Activated CD8-positive, alpha-beta T cell treated with anti-CD3 and anti-CD28 coated beads for 36 hours (primary cell): ENCODE measurements around the gene AMIGO2. TPM values are rescaled to one million over a fixed set of nuclear protein-coding genes. Genes with fewer than 3 reads are reported as not detected.

Source experiments
- ATAC-seq: fragments of 200-7000 bp; cut with Tn5 transposase; one replicate; pipeline ENCODE4 v1.10.0; 2021; ENCODE audit warnings: mild to moderate bottlenecking, moderate library complexity
- CTCF ChIA-PET: fragments of 350-600 bp; sonication (Branson Sonifier 250); formaldehyde crosslinking; loops from one replicate; lab custom pipeline; 2021; ENCODE audit warnings: antibody characterized with exemption; lab: Charles Lee
- POLR2A ChIA-PET: fragments of 350-600 bp; sonication (Branson Sonifier 250); formaldehyde crosslinking; loops from one replicate; lab custom pipeline; 2021; ENCODE audit warnings: antibody characterized with exemption; lab: Charles Lee
- DNase-seq: peaks from one replicate; pipeline ENCODE4 v3.0.0-alpha.2; 2020
- H3K27ac Mint-ChIP-seq: one replicate; pipeline ENCODE4 v1.8.0; 2021; ENCODE audit warnings: mild to moderate bottlenecking, mixed read lengths
- H3K27me3 Mint-ChIP-seq: one replicate; pipeline ENCODE4 v1.8.0; 2021; ENCODE audit warnings: mixed read lengths
- H3K36me3 Mint-ChIP-seq: one replicate; pipeline ENCODE4 v1.8.0; 2021; ENCODE audit warnings: low read depth, mixed read lengths
- H3K4me1 Mint-ChIP-seq: one replicate; pipeline ENCODE4 v1.8.0; 2021; ENCODE audit warnings: low read depth, mixed read lengths
- H3K4me3 Mint-ChIP-seq: one replicate; pipeline ENCODE4 v1.8.0; 2021; ENCODE audit warnings: mild to moderate bottlenecking, moderate library complexity, mixed read lengths
- H3K9me3 Mint-ChIP-seq: one replicate; pipeline ENCODE4 v1.8.0; 2021; ENCODE audit warnings: mixed read lengths
- CTCF ChIP-seq: fragments of 200-600 bp; IDR thresholded peaks from one replicate; pipeline ENCODE4 v1.8.0; 2022; ENCODE audit warnings: antibody characterized with exemption, mild to moderate bottlenecking
- intact Hi-C: fragments of 100-400 bp; cut with micrococcal nuclease; formaldehyde crosslinking; loops from one replicate; pipeline ENCODE4 v1.10.0; 2022
- total RNA-seq, 2 experiments: library from RNA; stranded (reverse); gene quantifications; one replicate each; pipeline ENCODE4 v1.2.3, GENCODE V29; 2021

The AMIGO2 gene
- total RNA-seq, 2 experiments from 2014 or later: 12.1 to 12.5 TPM

DNA sequence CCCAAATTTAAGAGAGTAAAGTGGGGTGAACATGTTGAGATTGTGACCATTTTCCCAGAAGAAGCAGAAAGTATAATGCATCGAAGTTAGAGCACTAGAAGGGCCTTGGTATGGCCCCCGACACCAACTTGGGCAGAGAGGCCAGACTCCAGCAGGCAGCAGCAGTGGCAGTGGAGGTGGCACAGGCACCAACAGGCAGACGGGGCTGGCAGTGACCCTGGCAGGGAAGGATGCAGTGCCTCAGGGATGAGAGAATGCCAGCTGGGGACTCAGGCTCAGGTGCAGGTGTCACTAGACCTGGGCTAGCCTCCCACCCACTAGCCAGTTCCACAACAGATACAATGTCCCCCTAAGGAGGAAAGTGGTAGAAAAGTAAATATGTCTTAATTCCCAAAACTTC, 27.7 kb upstream of the AMIGO2 start:
- no peak overlapping the region for H3K27ac Mint-ChIP-seq
- no peaks in the 10 kb centered on the region for H3K9me3 Mint-ChIP-seq
- intact Hi-C loops: no loop called here
- no peak for TF ChIP-seq CTCF
- peaks cover 17% of the 10 kb centered on the region for H3K36me3 Mint-ChIP-seq
- CTCF ChIA-PET: no interaction called here
- no peak overlapping the region for H3K4me3 Mint-ChIP-seq
- no peaks in the 10 kb centered on the region for H3K27me3 Mint-ChIP-seq
- DNase-seq (no peak), ATAC-seq (no peak)
- POLR2A ChIA-PET: no interaction called here
- H3K4me1 Mint-ChIP-seq: peaks cover 33% of the 10 kb centered on the region

DNA sequence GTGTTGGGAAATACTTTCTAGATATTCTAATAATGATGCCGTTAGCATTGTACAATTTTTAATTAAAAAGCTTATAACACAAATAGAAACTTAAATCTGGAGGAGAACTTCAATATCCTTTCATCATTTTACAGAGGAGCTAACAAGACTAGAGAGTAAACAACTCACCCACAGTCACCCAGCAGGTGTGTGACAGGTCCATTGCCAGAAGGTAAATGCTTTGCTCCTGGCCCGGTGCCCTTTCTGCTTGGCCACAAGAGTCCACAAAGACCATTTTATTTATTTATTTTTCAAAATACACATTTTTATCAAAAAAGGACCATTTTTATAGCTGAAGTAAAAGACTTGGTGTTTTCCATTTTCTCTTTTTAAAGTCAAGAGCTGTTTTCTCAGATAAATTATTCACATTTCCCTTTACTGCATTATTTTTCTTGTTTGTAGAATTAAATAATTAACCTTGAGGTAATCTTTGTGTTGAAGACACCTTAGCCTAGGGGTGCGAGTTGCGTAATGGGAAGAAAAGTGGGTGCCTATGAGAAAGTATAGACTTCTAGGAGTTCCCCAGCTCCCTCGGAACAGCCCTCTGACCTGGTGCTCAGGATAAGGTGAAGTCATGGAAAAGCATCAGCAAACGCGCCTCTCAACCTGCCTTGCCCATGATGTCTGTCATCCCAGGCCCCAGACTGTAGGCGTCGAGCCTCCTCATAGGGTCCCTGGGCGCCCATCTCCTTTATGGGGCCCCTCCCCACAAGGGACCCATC, 26.3 kb upstream of the AMIGO2 start:
- peaks cover 14% of the 10 kb centered on the region for H3K36me3 Mint-ChIP-seq
- H3K4me3 Mint-ChIP-seq: no peak overlapping the region
- H3K27me3 Mint-ChIP-seq: no peaks in the 10 kb centered on the region
- TF ChIP-seq CTCF: no peak
- intact Hi-C loops: no loop called here
- POLR2A ChIA-PET: no interaction called here
- H3K27ac Mint-ChIP-seq: no peak overlapping the region
- H3K9me3 Mint-ChIP-seq: no peaks in the 10 kb centered on the region
- DNase-seq (no peak), ATAC-seq (no peak)
- H3K4me1 Mint-ChIP-seq: peaks cover 19% of the 10 kb centered on the region
- CTCF ChIA-PET: interaction anchor here (0.9 to 2.0 kb wide), 2 partner anchors 10 to 35 kb away, joined by 3 to 10 read pairs; no protein-coding TSS in a partner anchor

- Mint-ChIP-seq H3K4me3 (no peak overlapping the region), H3K36me3 (peaks cover 3% of the 10 kb centered on the region), H3K27ac (no peak overlapping the region), H3K4me1 (peaks cover 9% of the 10 kb centered on the region), H3K9me3 (no peaks in the 10 kb centered on the region), H3K27me3 (no peaks in the 10 kb centered on the region)
- POLR2A ChIA-PET: no interaction called here
- CTCF ChIA-PET: interaction anchor here (1.3 kb wide), 1 partner anchor 9 kb away, joined by 5 read pairs; no protein-coding TSS in a partner anchor
- intact Hi-C loops: no loop called here
- no peak for DNase-seq
- ATAC-seq: no peak
- TF ChIP-seq CTCF: no peak
Measured at GRCh38 chr12:47102845-47103651, 23.3 kb upstream of the AMIGO2 start.

GRCh38 chr12:47102406-47102805, 22.6 kb upstream of the AMIGO2 start:
- DNase-seq: no peak
- Mint-ChIP-seq H3K4me1 (peaks cover 9% of the 10 kb centered on the region), H3K27ac (no peak overlapping the region), H3K9me3 (no peaks in the 10 kb centered on the region), H3K4me3 (no peak overlapping the region), H3K36me3 (peaks cover 2% of the 10 kb centered on the region), H3K27me3 (no peaks in the 10 kb centered on the region)
- intact Hi-C loops: no loop called here
- no peak for ATAC-seq
- ChIA-PET CTCF (interaction anchor here (1.3 kb wide), 1 partner anchor 10 kb away, joined by 5 read pairs; no protein-coding TSS in a partner anchor), POLR2A (interaction anchor here (0.6 kb wide), 1 partner anchor 16 kb away, joined by 3 read pairs; no protein-coding TSS in a partner anchor)
- no peak for TF ChIP-seq CTCF
